ENCODE results near the gene BLCAP. TPM values are rescaled to one million over a fixed set of nuclear protein-coding genes. Genes with fewer than 3 reads are reported as not detected.
"Not testable (repeated sequence)": the region's sequence is repeated elsewhere in the genome, so short reads cannot be mapped to it uniquely, and the experiment has no call there.

The BLCAP gene
- total RNA-seq, 1 donor, result 35.9 TPM

- no peak for DNase-seq (ENCODE audit: low read depth)
- no peak overlapping the region for H3K4me3 ChIP-seq (ENCODE audit: low read depth, low read length)
- TF ChIP-seq, protein P1, sequence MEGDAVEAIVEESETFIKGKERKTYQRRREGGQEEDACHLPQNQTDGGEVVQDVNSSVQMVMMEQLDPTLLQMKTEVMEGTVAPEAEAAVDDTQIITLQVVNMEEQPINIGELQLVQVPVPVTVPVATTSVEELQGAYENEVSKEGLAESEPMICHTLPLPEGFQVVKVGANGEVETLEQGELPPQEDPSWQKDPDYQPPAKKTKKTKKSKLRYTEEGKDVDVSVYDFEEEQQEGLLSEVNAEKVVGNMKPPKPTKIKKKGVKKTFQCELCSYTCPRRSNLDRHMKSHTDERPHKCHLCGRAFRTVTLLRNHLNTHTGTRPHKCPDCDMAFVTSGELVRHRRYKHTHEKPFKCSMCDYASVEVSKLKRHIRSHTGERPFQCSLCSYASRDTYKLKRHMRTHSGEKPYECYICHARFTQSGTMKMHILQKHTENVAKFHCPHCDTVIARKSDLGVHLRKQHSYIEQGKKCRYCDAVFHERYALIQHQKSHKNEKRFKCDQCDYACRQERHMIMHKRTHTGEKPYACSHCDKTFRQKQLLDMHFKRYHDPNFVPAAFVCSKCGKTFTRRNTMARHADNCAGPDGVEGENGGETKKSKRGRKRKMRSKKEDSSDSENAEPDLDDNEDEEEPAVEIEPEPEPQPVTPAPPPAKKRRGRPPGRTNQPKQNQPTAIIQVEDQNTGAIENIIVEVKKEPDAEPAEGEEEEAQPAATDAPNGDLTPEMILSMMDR (IDR thresholded peaks at IDR 0.05; ENCODE audit: insufficient read depth, low read length), result no peak
These were observed 48.4 kb downstream of the BLCAP start for GRCh38 chr20:37479266-37479665.

GRCh38 chr20:37477041-37477440, 50.6 kb downstream of the BLCAP start:
- DNase-seq (ENCODE audit: low read depth), result no peak
- TF ChIP-seq, protein P1 (IDR thresholded peaks at IDR 0.05; ENCODE audit: insufficient read depth, low read length), result no peak
- H3K4me3 ChIP-seq (ENCODE audit: low read depth, low read length), result no peak overlapping the region

GRCh38 chr20:37475252-37475651, 52.4 kb downstream of the BLCAP start:
- no peak for DNase-seq (ENCODE audit: low read depth)
- H3K4me3 ChIP-seq (ENCODE audit: low read depth, low read length), result no peak overlapping the region
- TF ChIP-seq, protein P1 (IDR thresholded peaks at IDR 0.05; ENCODE audit: insufficient read depth, low read length), result no peak

GRCh38 chr20:37474386-37474785, 53.3 kb downstream of the BLCAP start:
- TF ChIP-seq, protein P1 (IDR thresholded peaks at IDR 0.05; ENCODE audit: insufficient read depth, low read length), result no peak
- no peak for DNase-seq (ENCODE audit: low read depth)
- H3K4me3 ChIP-seq (ENCODE audit: low read depth, low read length), result no peak overlapping the region

DNA sequence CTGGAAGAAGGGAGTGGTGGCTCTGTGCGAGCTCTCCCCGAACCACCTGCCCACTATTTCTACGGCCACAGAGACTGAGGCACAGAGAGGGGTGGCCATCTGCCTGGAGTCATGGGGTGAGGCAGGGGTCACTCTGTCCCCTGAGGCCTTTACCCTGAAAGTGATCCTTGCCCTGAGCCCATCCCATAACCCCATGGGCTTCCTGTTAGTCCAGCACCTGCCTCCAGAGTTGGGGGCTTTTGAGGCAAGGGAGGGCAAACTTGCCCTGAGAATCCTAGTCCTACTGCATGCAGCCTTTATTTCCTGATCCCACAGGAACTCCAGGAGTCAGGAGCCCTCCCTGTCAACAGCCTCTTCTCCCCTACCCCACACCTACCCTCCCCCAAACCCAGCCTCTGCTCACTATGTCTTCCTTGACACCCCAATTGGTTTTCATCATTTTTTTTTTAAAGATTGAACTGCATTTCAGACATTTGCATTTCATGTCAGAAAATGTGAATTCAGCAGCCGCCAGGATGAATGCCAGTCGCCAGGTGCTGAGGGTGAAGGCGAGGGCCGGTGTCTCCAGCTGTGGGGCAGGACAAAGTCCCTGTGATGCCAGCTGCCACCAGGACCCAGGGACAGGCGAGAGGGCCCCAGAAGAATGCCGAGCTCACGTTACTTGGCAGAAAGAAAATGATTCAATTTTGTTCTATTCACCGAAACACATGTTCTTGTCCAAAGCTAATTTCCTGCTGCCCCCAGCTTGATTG, 54.3 kb downstream of the BLCAP start:
- DNase-seq (ENCODE audit: low read depth), result no peak
- H3K4me3 ChIP-seq (ENCODE audit: low read depth, low read length), result no peak overlapping the region
- TF ChIP-seq, protein P1 (IDR thresholded peaks at IDR 0.05; ENCODE audit: insufficient read depth, low read length), result no peak

- not testable (repeated sequence) for DNase-seq (ENCODE audit: low read depth); H3K4me3 ChIP-seq (ENCODE audit: low read depth, low read length)
These were observed 55.2 kb downstream of the BLCAP start for GRCh38 chr20:37472435-37472834.

- TF ChIP-seq, protein P1 (IDR thresholded peaks at IDR 0.05; ENCODE audit: insufficient read depth, low read length), result no peak
These were observed 55.9 kb downstream of the BLCAP start for GRCh38 chr20:37471741-37472235.

GRCh38 chr20:37470190-37470589, 57.5 kb downstream of the BLCAP start:
- not testable (repeated sequence) for H3K4me3 ChIP-seq (ENCODE audit: low read depth, low read length); DNase-seq (ENCODE audit: low read depth)

More at GRCh38 chr20:37471741-37472235, 55.9 kb downstream of the BLCAP start:
- DNase-seq (ENCODE audit: low read depth), result no peak
- H3K4me3 ChIP-seq (ENCODE audit: low read depth, low read length), result no peak overlapping the region
